Neural progenitor cell (in vitro differentiated cells): ENCODE data around the gene RND2. TPM values are rescaled to one million over a fixed set of nuclear protein-coding genes. Genes with fewer than 3 reads are reported as not detected.
A peak's percentile ranks its signal among the peaks of the same experiment; 100 is the strongest.
"Not testable (repeated sequence)": the region's sequence is repeated elsewhere in the genome, so short reads cannot be mapped to it uniquely, and the experiment has no call there.

Source experiments
- DNase-seq: peaks from one replicate; pipeline ENCODE4 v3.0.0-alpha.2; 2016; ENCODE audit warnings: low spot score
- H2AFZ ChIP-seq: fragments of 200-600 bp; sonication (generic); replicated peaks from 2 replicates; pipeline ENCODE4 v1.6.1; 2016; ENCODE audit warnings: antibody characterized with exemption
- H3F3A ChIP-seq: fragments of 200-600 bp; sonication (generic); 2 replicates; pipeline ENCODE4 v1.6.1; 2016; ENCODE audit warnings: antibody characterized with exemption, low read depth
- H3K27ac ChIP-seq: fragments of 200-600 bp; sonication (generic); 2 replicates; pipeline ENCODE4 v1.5.1; 2016; ENCODE audit warnings: mild to moderate bottlenecking
- H3K27me3 ChIP-seq: fragments of 200-600 bp; sonication (generic); 2 replicates; pipeline ENCODE4 v1.6.1; 2016; ENCODE audit warnings: mild to moderate bottlenecking, moderate library complexity
- H3K36me3 ChIP-seq: fragments of 200-600 bp; sonication (generic); 2 replicates; pipeline ENCODE4 v1.5.1; 2016
- H3K4me1 ChIP-seq: fragments of 200-600 bp; sonication (generic); 2 replicates; pipeline ENCODE4 v1.6.1; 2016; ENCODE audit warnings: mixed run types
- H3K4me2 ChIP-seq: fragments of 200-600 bp; sonication (generic); 2 replicates; pipeline ENCODE4 v1.6.1; 2016
- H3K4me3 ChIP-seq: fragments of 200-600 bp; sonication (generic); 2 replicates; pipeline ENCODE4 v1.5.1; 2016
- H3K79me2 ChIP-seq: fragments of 200-600 bp; sonication (generic); 2 replicates; pipeline ENCODE4 v1.6.1; 2016; ENCODE audit warnings: low read depth
- H3K9ac ChIP-seq: fragments of 200-600 bp; sonication (generic); 2 replicates; pipeline ENCODE4 v1.6.1; 2016
- H3K9me3 ChIP-seq: fragments of 200-600 bp; sonication (generic); 2 replicates; pipeline ENCODE4 v1.5.1; 2016; ENCODE audit warnings: low read depth
- H4K20me1 ChIP-seq: fragments of 200-600 bp; sonication (generic); 2 replicates; pipeline ENCODE4 v1.6.1; 2016; ENCODE audit warnings: low read depth
- H3K27ac Mint-ChIP-seq: 3 replicates; pipeline ENCODE4 v1.8.0; 2021; ENCODE audit warnings: mixed read lengths
- H3K27me3 Mint-ChIP-seq: 2 replicates; pipeline ENCODE4 v1.8.0; 2022; ENCODE audit warnings: low read depth, mild to moderate bottlenecking, inconsistent platforms, moderate library complexity, mixed read lengths; ENCODE audit not compliant: insufficient read depth
- H3K36me3 Mint-ChIP-seq: 3 replicates; pipeline ENCODE4 v1.8.0; 2021; ENCODE audit warnings: mixed read lengths
- H3K4me1 Mint-ChIP-seq: 3 replicates; pipeline ENCODE4 v1.8.0; 2021; ENCODE audit warnings: mixed read lengths
- H3K4me3 Mint-ChIP-seq: 3 replicates; pipeline ENCODE4 v1.8.0; 2021; ENCODE audit warnings: mild to moderate bottlenecking, moderate library complexity, mixed read lengths
- H3K9me3 Mint-ChIP-seq: 3 replicates; pipeline ENCODE4 v1.8.0; 2020; ENCODE audit warnings: mixed read lengths
- CTCF ChIP-seq: fragments of 200-600 bp; sonication (generic); IDR thresholded peaks from 2 replicates; pipeline ENCODE4 v1.5.1; 2017; ENCODE audit warnings: antibody characterized with exemption, mild to moderate bottlenecking
- EZH2 ChIP-seq: fragments of 200-600 bp; sonication (generic); IDR thresholded peaks from 2 replicates; pipeline ENCODE4 v1.6.1; 2017; ENCODE audit warnings: antibody characterized with exemption, mild to moderate bottlenecking, moderate library complexity
- EZH2phosphoT487 ChIP-seq: fragments of 200-600 bp; sonication (generic); IDR thresholded peaks from 2 replicates; pipeline ENCODE4 v1.6.1; 2017; ENCODE audit warnings: antibody characterized with exemption
- total RNA-seq: library from RNA; depleted of rRNA; stranded (reverse); fragments of >200 nt; gene quantifications from 2 replicates; pipeline ENCODE4 v1.2.3, GENCODE V29; 2015; ENCODE audit warnings: low replicate concordance

The RND2 gene
- total RNA-seq, 1 donor from 2014 or later = 35.0 TPM

GRCh38 chr17:42991471-42991870 lies 33.6 kb upstream of the RND2 start:
- no peak overlapping the region for H3K4me3 Mint-ChIP-seq
- Histone ChIP-seq H3K79me2 (no peaks in the 10 kb centered on the region), H3K9me3 (no peaks in the 10 kb centered on the region), H3K27me3 (no peaks in the 10 kb centered on the region), H3K4me1 (no peaks in the 10 kb centered on the region), H3K36me3 (no peaks in the 10 kb centered on the region), H3K9ac (no peak overlapping the region), H3F3A (peaks cover 13% of the 10 kb centered on the region), H4K20me1 (no peaks in the 10 kb centered on the region), H2AFZ (no peak overlapping the region), H3K4me2 (no peak overlapping the region), H3K4me3 (no peak overlapping the region), H3K27ac (no peak overlapping the region)
- no peaks in the 10 kb centered on the region for H3K9me3 Mint-ChIP-seq
- H3K27ac Mint-ChIP-seq = no peak overlapping the region
- H3K27me3 Mint-ChIP-seq = no peaks in the 10 kb centered on the region
- TF ChIP-seq CTCF = no peak
- no peak for TF ChIP-seq EZH2
- no peak for TF ChIP-seq EZH2phosphoT487
- DNase-seq = no peak
- H3K4me1 Mint-ChIP-seq = peaks cover 2% of the 10 kb centered on the region
- peaks cover 31% of the 10 kb centered on the region for H3K36me3 Mint-ChIP-seq

GRCh38 chr17:42992872-42993271 lies 32.2 kb upstream of the RND2 start:
- no peaks in the 10 kb centered on the region for H3K9me3 Mint-ChIP-seq
- peaks cover 29% of the 10 kb centered on the region for H3K36me3 Mint-ChIP-seq

GRCh38 chr17:42993913-42994312 lies 31.1 kb upstream of the RND2 start:
- H3K9me3 ChIP-seq, H3K9ac ChIP-seq, H3K27me3 ChIP-seq, H3K4me2 ChIP-seq, H3K4me1 ChIP-seq, H4K20me1 ChIP-seq, H3K27ac ChIP-seq, DNase-seq, H3K4me3 Mint-ChIP-seq, H3K27me3 Mint-ChIP-seq, H2AFZ ChIP-seq, H3K9me3 Mint-ChIP-seq, H3K27ac Mint-ChIP-seq, H3K4me3 ChIP-seq, H3K79me2 ChIP-seq, H3K36me3 ChIP-seq: not testable (repeated sequence)
- Mint-ChIP-seq H3K36me3 (peaks cover 29% of the 10 kb centered on the region), H3K4me1 (peaks cover 13% of the 10 kb centered on the region)
- peaks cover 27% of the 10 kb centered on the region for H3F3A ChIP-seq

More at GRCh38 chr17:42992872-42993271, 32.2 kb upstream of the RND2 start:
- H3K4me3 ChIP-seq = no peak overlapping the region
- no peak overlapping the region for H3K4me2 ChIP-seq
- no peak for DNase-seq
- H3K4me1 Mint-ChIP-seq = peaks cover 9% of the 10 kb centered on the region
- no peaks in the 10 kb centered on the region for H3K36me3 ChIP-seq
- no peaks in the 10 kb centered on the region for H3K4me1 ChIP-seq
- H3K27ac ChIP-seq = no peak overlapping the region
- peaks cover 21% of the 10 kb centered on the region for H3F3A ChIP-seq
- H4K20me1 ChIP-seq = no peaks in the 10 kb centered on the region
- TF ChIP-seq CTCF (no peak), EZH2 (no peak), EZH2phosphoT487 (no peak)
- no peaks in the 10 kb centered on the region for H3K27me3 Mint-ChIP-seq
- no peak overlapping the region for H2AFZ ChIP-seq
- no peak overlapping the region for H3K4me3 Mint-ChIP-seq
- no peaks in the 10 kb centered on the region for H3K9me3 ChIP-seq
- H3K27ac Mint-ChIP-seq = no peak overlapping the region
- H3K9ac ChIP-seq = no peak overlapping the region
- no peaks in the 10 kb centered on the region for H3K27me3 ChIP-seq
- no peaks in the 10 kb centered on the region for H3K79me2 ChIP-seq

GRCh38 chr17:42997390-42997983 lies 27.5 kb upstream of the RND2 start:
- H3K9me3 ChIP-seq = no peaks in the 10 kb centered on the region
- TF ChIP-seq EZH2 (no peak), CTCF (no peak), EZH2phosphoT487 (no peak)
- Mint-ChIP-seq H3K36me3 (peaks cover 26% of the 10 kb centered on the region), H3K4me1 (peaks cover 24% of the 10 kb centered on the region), H3K27ac (peak overlapping the region; percentile 98), H3K27me3 (no peaks in the 10 kb centered on the region), H3K9me3 (no peaks in the 10 kb centered on the region), H3K4me3 (peak overlapping the region; percentile 99)
- H3K79me2 ChIP-seq = peaks cover 32% of the 10 kb centered on the region
- H3K27ac ChIP-seq = no peak overlapping the region
- H3K4me2 ChIP-seq = peak overlapping the region; percentile 76
- peaks cover 61% of the 10 kb centered on the region for H3F3A ChIP-seq
- H2AFZ ChIP-seq = peak overlapping the region; percentile 87
- peaks cover 25% of the 10 kb centered on the region for H4K20me1 ChIP-seq
- H3K4me1 ChIP-seq = peaks cover 10% of the 10 kb centered on the region
- no peaks in the 10 kb centered on the region for H3K27me3 ChIP-seq
- no peak for DNase-seq
- H3K4me3 ChIP-seq = peak overlapping the region; percentile 79
- H3K9ac ChIP-seq = no peak overlapping the region
- H3K36me3 ChIP-seq = peaks cover 5% of the 10 kb centered on the region
